Activated CD4-positive, alpha-beta T cell treated with anti-CD3 and anti-CD28 coated beads, Interleukin-2, amount 50 U/mL, for 1 hour (primary cell): Measurements from ENCODE around the gene TYSND1.
A peak's percentile ranks its signal among the peaks of the same experiment; 100 is the strongest.
"Not testable (repeated sequence)": the region's sequence is repeated elsewhere in the genome, so short reads cannot be mapped to it uniquely, and the experiment has no call there.

Experiments used
- DNase-seq: peaks from one replicate; pipeline ENCODE4 v3.0.0-alpha.2; 2020

TYSND1 gene

GRCh38 chr10:70146489-70147258 lies at the start of gene TYSND1:
Gene TYSND1, minus strand, starts transcription at chr10:70146700. Its CDS starts 114 bp downstream, at chr10:70146586.
- DNase-seq = peak; percentile 90

- DNase-seq = no peak
These were observed 46.9 kb upstream of the TYSND1 start for GRCh38 chr10:70193391-70193844.

GRCh38 chr10:70192326-70192968 lies 45.9 kb upstream of the TYSND1 start:
- DNase-seq = no peak

GRCh38 chr10:70191972-70192305 lies 45.4 kb upstream of the TYSND1 start:
- no peak for DNase-seq

GRCh38 chr10:70191161-70191971 lies 44.9 kb upstream of the TYSND1 start:
- DNase-seq = no peak

GRCh38 chr10:70190581-70190980 lies 44.1 kb upstream of the TYSND1 start:
- no peak for DNase-seq

- DNase-seq = no peak
These were observed 43.6 kb upstream of the TYSND1 start for GRCh38 chr10:70190102-70190501.

GRCh38 chr10:70188768-70189167 lies 42.3 kb upstream of the TYSND1 start:
- no peak for DNase-seq

GRCh38 chr10:70186571-70186970 lies 40.1 kb upstream of the TYSND1 start:
- DNase-seq = no peak

GRCh38 chr10:70186090-70186489 lies 39.6 kb upstream of the TYSND1 start:
- DNase-seq = no peak

GRCh38 chr10:70183304-70183703 lies 36.8 kb upstream of the TYSND1 start:
- DNase-seq = no peak

- DNase-seq = not testable (repeated sequence)
These were observed 32.7 kb upstream of the TYSND1 start for GRCh38 chr10:70179209-70179608.

- DNase-seq = no peak
These were observed 31.7 kb upstream of the TYSND1 start for GRCh38 chr10:70178139-70178725.

GRCh38 chr10:70176441-70176840 lies 29.9 kb upstream of the TYSND1 start:
- DNase-seq = no peak

- DNase-seq = no peak
These were observed 29.0 kb upstream of the TYSND1 start for GRCh38 chr10:70175516-70175915.

GRCh38 chr10:70174058-70174741 lies 27.7 kb upstream of the TYSND1 start:
- DNase-seq = peak; percentile 7

- DNase-seq = peak; percentile 14
These were observed 23.3 kb upstream of the TYSND1 start for GRCh38 chr10:70169649-70170364.

GRCh38 chr10:70169011-70169410 lies 22.5 kb upstream of the TYSND1 start:
- DNase-seq = no peak

GRCh38 chr10:70167246-70167645 lies 20.7 kb upstream of the TYSND1 start:
- DNase-seq = no peak

GRCh38 chr10:70166394-70166793 lies 19.9 kb upstream of the TYSND1 start:
- DNase-seq = no peak

GRCh38 chr10:70164163-70164562 lies 17.7 kb upstream of the TYSND1 start:
- DNase-seq = no peak

- no peak for DNase-seq
These were observed 16.9 kb upstream of the TYSND1 start for GRCh38 chr10:70163448-70163847.
